DOHH2 (cell line): ENCODE data around the gene TTYH2.

Source experiments
- H3F3A ChIP-seq: fragments of 200-600 bp; sonication (generic), shearing (Covaris generic); 2 replicates; pipeline ENCODE4 v1.6.0; 2016; ENCODE audit warnings: antibody characterized with exemption, mild to moderate bottlenecking; ENCODE audit not compliant: control insufficient read depth, insufficient read depth
- H3K27ac ChIP-seq: fragments of 200-600 bp; sonication (generic); 2 replicates; pipeline ENCODE4 v1.5.1; 2014; ENCODE audit warnings: low read depth, mild to moderate bottlenecking, low read length, moderate library complexity
- H3K27me3 ChIP-seq: fragments of 200-600 bp; sonication (generic); 2 replicates; pipeline ENCODE4 v1.6.1; 2014; ENCODE audit warnings: mild to moderate bottlenecking, low read length, mixed read lengths; ENCODE audit not compliant: control insufficient read depth
- H3K36me3 ChIP-seq: fragments of 200-600 bp; sonication (generic); 2 replicates; pipeline ENCODE4 v1.6.1; 2014; ENCODE audit warnings: mild to moderate bottlenecking, low read length, moderate library complexity, mixed read lengths; ENCODE audit not compliant: control insufficient read depth
- H3K4me1 ChIP-seq: fragments of 200-600 bp; sonication (generic); 2 replicates; pipeline ENCODE4 v1.6.1; 2014; ENCODE audit warnings: mild to moderate bottlenecking, low read length, mixed read lengths; ENCODE audit not compliant: control insufficient read depth
- H3K4me2 ChIP-seq: fragments of 200-600 bp; sonication (generic); 2 replicates; pipeline ENCODE4 v1.6.0; 2014; ENCODE audit warnings: mild to moderate bottlenecking, low read length, moderate library complexity
- H3K4me3 ChIP-seq: fragments of 200-600 bp; sonication (generic); 2 replicates; pipeline ENCODE4 v1.5.1; 2014; ENCODE audit warnings: mild to moderate bottlenecking, low read length, mixed read lengths
- H3K79me2 ChIP-seq: fragments of 200-600 bp; sonication (generic); 2 replicates; pipeline ENCODE4 v1.6.1; 2014; ENCODE audit warnings: mild to moderate bottlenecking, low read length, mixed read lengths; ENCODE audit not compliant: control insufficient read depth
- H3K9me2 ChIP-seq: fragments of 200-600 bp; sonication (generic); replicated peaks from 2 replicates; pipeline ENCODE4 v1.6.1; 2014; ENCODE audit warnings: mild to moderate bottlenecking, low read length, mixed read lengths; ENCODE audit not compliant: control insufficient read depth
- H3K9me3 ChIP-seq: fragments of 200-600 bp; sonication (generic); 2 replicates; pipeline ENCODE4 v1.6.1; 2014; ENCODE audit warnings: antibody characterized with exemption, low read length, mixed read lengths; ENCODE audit not compliant: control insufficient read depth, insufficient read depth
- H4K20me1 ChIP-seq: fragments of 200-600 bp; sonication (generic); 2 replicates; pipeline ENCODE4 v1.6.0; 2014; ENCODE audit warnings: low read depth, mild to moderate bottlenecking, antibody characterized with exemption, low read length, moderate library complexity; ENCODE audit not compliant: control insufficient read depth, insufficient read depth
- EZH2phosphoT487 ChIP-seq: fragments of 200-600 bp; sonication (generic); IDR thresholded peaks from 2 replicates; pipeline ENCODE4 v1.6.1; 2017; ENCODE audit warnings: borderline replicate concordance, mild to moderate bottlenecking, antibody characterized with exemption, low read length, moderate library complexity, mixed read lengths
- TF ChIP-seq, protein P1 (sequence below): fragments of 200-600 bp; sonication (generic); IDR thresholded peaks from one replicate; pipeline ENCODE4 v1.5.1; 2014; ENCODE audit warnings: antibody characterized with exemption, mild to moderate bottlenecking, low read depth, low read length; ENCODE audit not compliant: poor library complexity, severe bottlenecking

TTYH2 gene

DNA sequence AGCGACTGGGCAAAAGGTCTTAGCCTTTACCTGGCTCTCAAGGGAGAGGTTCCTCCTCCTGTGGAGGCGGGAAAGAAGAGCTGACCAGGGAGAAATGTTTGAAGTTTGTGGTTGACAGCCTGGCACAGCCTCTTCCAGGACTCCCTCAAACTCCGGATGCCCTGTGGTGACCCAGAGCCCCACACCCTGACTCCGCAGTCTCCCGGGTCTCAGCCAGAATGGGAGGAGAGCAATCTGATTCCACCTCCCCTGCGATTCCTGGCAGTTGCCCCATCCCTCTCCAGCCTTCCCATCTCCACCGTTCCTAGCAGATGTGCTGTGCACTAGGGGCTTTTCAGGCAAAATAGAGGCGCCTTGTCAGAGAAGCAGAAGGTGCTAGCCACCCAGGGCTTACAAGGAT, 55.2 kb downstream of the TTYH2 start:
- Histone ChIP-seq H3K4me3 (no peak overlapping the region), H3K36me3 (no peaks in the 10 kb centered on the region), H3K27me3 (no peaks in the 10 kb centered on the region), H4K20me1 (no peaks in the 10 kb centered on the region), H3K9me2 (no peaks in the 10 kb centered on the region), H3K4me2 (no peak overlapping the region), H3K27ac (no peak overlapping the region), H3K9me3 (no peaks in the 10 kb centered on the region), H3K79me2 (no peaks in the 10 kb centered on the region), H3K4me1 (no peaks in the 10 kb centered on the region), H3F3A (no peaks in the 10 kb centered on the region)
- TF ChIP-seq, protein P1, sequence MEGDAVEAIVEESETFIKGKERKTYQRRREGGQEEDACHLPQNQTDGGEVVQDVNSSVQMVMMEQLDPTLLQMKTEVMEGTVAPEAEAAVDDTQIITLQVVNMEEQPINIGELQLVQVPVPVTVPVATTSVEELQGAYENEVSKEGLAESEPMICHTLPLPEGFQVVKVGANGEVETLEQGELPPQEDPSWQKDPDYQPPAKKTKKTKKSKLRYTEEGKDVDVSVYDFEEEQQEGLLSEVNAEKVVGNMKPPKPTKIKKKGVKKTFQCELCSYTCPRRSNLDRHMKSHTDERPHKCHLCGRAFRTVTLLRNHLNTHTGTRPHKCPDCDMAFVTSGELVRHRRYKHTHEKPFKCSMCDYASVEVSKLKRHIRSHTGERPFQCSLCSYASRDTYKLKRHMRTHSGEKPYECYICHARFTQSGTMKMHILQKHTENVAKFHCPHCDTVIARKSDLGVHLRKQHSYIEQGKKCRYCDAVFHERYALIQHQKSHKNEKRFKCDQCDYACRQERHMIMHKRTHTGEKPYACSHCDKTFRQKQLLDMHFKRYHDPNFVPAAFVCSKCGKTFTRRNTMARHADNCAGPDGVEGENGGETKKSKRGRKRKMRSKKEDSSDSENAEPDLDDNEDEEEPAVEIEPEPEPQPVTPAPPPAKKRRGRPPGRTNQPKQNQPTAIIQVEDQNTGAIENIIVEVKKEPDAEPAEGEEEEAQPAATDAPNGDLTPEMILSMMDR: no peak
- TF ChIP-seq EZH2phosphoT487: no peak

DNA sequence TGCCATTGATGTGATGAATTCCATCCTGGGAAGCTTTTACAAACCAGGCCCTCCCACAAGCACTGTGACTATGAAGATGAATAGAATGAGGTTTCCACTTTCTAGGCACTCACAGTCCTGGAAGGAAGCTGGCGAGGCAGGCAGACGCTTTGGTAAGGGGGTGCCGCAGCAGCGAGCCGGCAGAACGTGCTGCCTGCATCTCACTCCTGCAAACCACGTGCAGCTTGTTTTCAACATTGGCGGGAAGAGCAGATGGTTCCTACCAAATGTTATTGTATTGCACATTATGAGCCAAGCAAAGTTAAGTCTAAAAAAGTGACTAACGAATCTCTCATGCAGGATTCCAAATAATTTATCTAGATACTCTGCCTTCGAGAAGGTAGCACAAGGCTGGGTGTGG, 57.0 kb downstream of the TTYH2 start:
- no peaks in the 10 kb centered on the region for H3K9me2 ChIP-seq
- H3F3A ChIP-seq: no peaks in the 10 kb centered on the region
- no peaks in the 10 kb centered on the region for H3K9me3 ChIP-seq
- TF ChIP-seq, protein P1: no peak
- TF ChIP-seq EZH2phosphoT487: no peak
- H3K27me3 ChIP-seq: peaks cover 4% of the 10 kb centered on the region; the same call in 1 of the 2 replicates
- H3K79me2 ChIP-seq: no peaks in the 10 kb centered on the region
- no peaks in the 10 kb centered on the region for H4K20me1 ChIP-seq
- no peaks in the 10 kb centered on the region for H3K36me3 ChIP-seq
- H3K4me1 ChIP-seq: no peaks in the 10 kb centered on the region
- H3K4me2 ChIP-seq: no peak overlapping the region
- no peak overlapping the region for H3K4me3 ChIP-seq
- H3K27ac ChIP-seq: no peak overlapping the region

DNA sequence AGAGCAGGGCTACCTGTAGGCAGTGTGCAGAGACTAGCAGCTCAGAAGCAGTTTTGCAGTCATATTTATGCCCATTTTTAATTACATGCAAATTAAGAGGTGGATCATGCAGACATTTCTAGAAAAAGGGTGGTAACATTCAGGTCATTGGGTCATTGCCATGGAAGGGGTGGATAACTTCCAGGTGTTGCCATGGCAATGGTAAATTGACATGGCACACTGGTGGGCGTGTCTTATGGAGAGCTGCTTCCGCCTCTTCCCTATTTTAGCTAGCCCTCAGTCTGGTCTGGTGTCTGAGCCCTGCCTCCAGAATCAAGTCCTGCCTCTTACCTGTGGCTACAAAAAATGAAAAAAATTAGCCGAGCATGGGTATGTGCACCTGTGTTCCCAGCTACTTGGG, 57.9 kb downstream of the TTYH2 start:
- TF ChIP-seq EZH2phosphoT487: no peak
- TF ChIP-seq, protein P1: no peak
- Histone ChIP-seq H4K20me1 (no peaks in the 10 kb centered on the region), H3K9me2 (no peaks in the 10 kb centered on the region), H3K9me3 (no peaks in the 10 kb centered on the region), H3K4me1 (no peaks in the 10 kb centered on the region), H3K36me3 (no peaks in the 10 kb centered on the region), H3K27ac (no peak overlapping the region), H3K27me3 (peaks cover 4% of the 10 kb centered on the region; the same call in 1 of the 2 replicates), H3F3A (no peaks in the 10 kb centered on the region), H3K4me3 (no peak overlapping the region), H3K4me2 (no peak overlapping the region), H3K79me2 (no peaks in the 10 kb centered on the region)

DNA sequence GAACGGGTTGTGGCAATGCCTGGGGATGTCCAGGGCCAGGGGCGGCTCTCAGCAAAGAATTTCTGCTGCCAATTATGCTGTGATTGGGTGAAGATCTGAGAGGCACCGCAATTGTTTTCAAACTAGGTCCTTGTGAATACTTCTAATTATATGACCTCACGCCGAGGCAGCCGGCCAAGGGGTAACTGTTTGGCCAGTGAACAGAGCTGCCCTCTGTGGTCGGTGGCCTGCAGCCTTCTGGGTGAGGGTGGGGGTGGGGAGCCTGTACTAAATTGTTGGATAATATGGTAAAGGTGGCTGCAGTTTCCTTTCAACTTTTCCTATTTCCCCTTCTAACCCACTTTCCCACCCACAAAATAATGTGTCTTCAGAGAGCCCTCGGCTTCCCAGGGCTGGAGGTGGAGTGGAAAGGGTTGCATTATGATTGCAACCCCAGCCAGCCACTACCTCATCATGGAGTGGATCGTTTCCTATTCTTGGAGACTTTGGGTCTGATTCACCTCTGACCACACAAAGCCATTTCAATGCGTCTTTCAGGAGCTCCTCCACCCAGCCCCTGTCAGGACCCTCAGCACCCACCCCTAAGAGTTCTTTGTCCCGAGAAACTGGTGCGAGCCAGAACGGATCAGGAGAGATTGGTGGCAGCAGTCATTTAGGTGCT, 58.7 kb downstream of the TTYH2 start:
- H3F3A ChIP-seq: no peaks in the 10 kb centered on the region
- H4K20me1 ChIP-seq: no peaks in the 10 kb centered on the region
- TF ChIP-seq, protein P1: no peak
- no peak for TF ChIP-seq EZH2phosphoT487
- H3K27me3 ChIP-seq: peaks cover 4% of the 10 kb centered on the region
- no peaks in the 10 kb centered on the region for H3K9me3 ChIP-seq
- no peak overlapping the region for H3K4me2 ChIP-seq
- H3K27ac ChIP-seq: no peak overlapping the region
- no peaks in the 10 kb centered on the region for H3K4me1 ChIP-seq
- no peak overlapping the region for H3K4me3 ChIP-seq
- H3K36me3 ChIP-seq: no peaks in the 10 kb centered on the region
- no peaks in the 10 kb centered on the region for H3K9me2 ChIP-seq
- no peaks in the 10 kb centered on the region for H3K79me2 ChIP-seq
